PC-3 (cell line): ENCODE data around the gene VRK3. TPM values are rescaled to one million over a fixed set of nuclear protein-coding genes. Genes with fewer than 3 reads are reported as not detected.
"Not testable (repeated sequence)": the region's sequence is repeated elsewhere in the genome, so short reads cannot be mapped to it uniquely, and the experiment has no call there.

ENCODE experiments used
- ATAC-seq: fragments of 200-7000 bp; cut with Tn5 transposase; 2 replicates; pipeline ENCODE4 v1.9.1; 2020; ENCODE audit warnings: mild to moderate bottlenecking, moderate library complexity
- BruUV-seq: library from RNA; stranded (reverse); fragments of 400-500 nt; replicated peaks from 2 replicates; lab custom pipeline; 2021; lab: Mats Ljungman, UMichigan
- CTCF ChIA-PET: fragments of 300-600 bp; sonication (Branson Sonifier 250); formaldehyde crosslinking; loops from one replicate; lab custom pipeline; 2022; ENCODE audit warnings: antibody characterized with exemption; lab: Charles Lee
- POLR2A ChIA-PET: fragments of 300-600 bp; sonication (Branson Sonifier 250); formaldehyde crosslinking; loops from one replicate; lab custom pipeline; 2022; ENCODE audit warnings: antibody characterized with exemption; ENCODE audit not compliant: unreplicated experiment; lab: Charles Lee
- DNase-seq: peaks from one replicate; pipeline ENCODE4 v3.0.0-alpha.2; 2015
- H2AFZ ChIP-seq: fragments of 300-600 bp; sonication (generic); 2 replicates; pipeline ENCODE4 v1.6.0; 2016; ENCODE audit warnings: antibody characterized with exemption, low read length
- H3F3A ChIP-seq: fragments of 300-600 bp; sonication (generic); one replicate; pipeline ENCODE4 v1.6.0; 2017; ENCODE audit warnings: antibody characterized with exemption, low read length, control low read depth, mild to moderate bottlenecking; ENCODE audit not compliant: unreplicated experiment
- H3K27ac ChIP-seq: fragments of 300-600 bp; sonication (generic); 2 replicates; pipeline ENCODE4 v1.5.1; 2016; ENCODE audit warnings: mild to moderate bottlenecking, low read length
- H3K27me3 ChIP-seq: fragments of 300-600 bp; sonication (generic); 2 replicates; pipeline ENCODE4 v1.6.1; 2016; ENCODE audit warnings: low read length, mixed read lengths
- H3K36me3 ChIP-seq: fragments of 300-600 bp; sonication (generic); 2 replicates; pipeline ENCODE4 v1.6.1; 2016; ENCODE audit warnings: low read depth, mixed run types, low read length, mixed read lengths
- H3K4me1 ChIP-seq: fragments of 300-600 bp; sonication (generic); 2 replicates; pipeline ENCODE4 v1.5.1; 2016; ENCODE audit warnings: low read length; ENCODE audit not compliant: insufficient read depth
- H3K4me2 ChIP-seq: fragments of 300-600 bp; sonication (generic); 2 replicates; pipeline ENCODE4 v1.6.0; 2016; ENCODE audit warnings: low read length
- H3K4me3 ChIP-seq: fragments of 300-600 bp; sonication (generic); 2 replicates; pipeline ENCODE4 v1.5.1; 2016; ENCODE audit warnings: mild to moderate bottlenecking, low read length, mixed read lengths
- H3K79me2 ChIP-seq: fragments of 300-600 bp; sonication (generic); 2 replicates; pipeline ENCODE4 v1.6.1; 2017; ENCODE audit warnings: low read length, mixed read lengths
- H3K9ac ChIP-seq: fragments of 300-600 bp; sonication (generic); 2 replicates; pipeline ENCODE4 v1.6.0; 2016; ENCODE audit warnings: mild to moderate bottlenecking, low read length
- H3K9me2 ChIP-seq: fragments of 300-600 bp; sonication (generic); replicated peaks from 2 replicates; pipeline ENCODE4 v1.6.1; 2016; ENCODE audit warnings: mixed run types, low read length, mixed read lengths
- H3K9me3 ChIP-seq: fragments of 300-600 bp; sonication (generic); 2 replicates; pipeline ENCODE4 v1.6.1; 2016; ENCODE audit warnings: low read length, mixed read lengths
- H4K20me1 ChIP-seq: fragments of 300-600 bp; sonication (generic); 2 replicates; pipeline ENCODE4 v1.6.1; 2016; ENCODE audit warnings: low read length, mixed read lengths
- CTCF ChIP-seq: fragments of 300-600 bp; sonication (generic); conservative IDR thresholded peaks from 2 replicates; pipeline ENCODE4 v1.5.1; 2017; ENCODE audit warnings: antibody characterized with exemption, low read depth, mild to moderate bottlenecking, low read length
- EZH2 ChIP-seq: fragments of 300-600 bp; sonication (generic); IDR thresholded peaks from one replicate; pipeline ENCODE4 v1.6.1; 2017; ENCODE audit warnings: antibody characterized with exemption, mild to moderate bottlenecking, low read length; ENCODE audit not compliant: unreplicated experiment
- EZH2phosphoT487 ChIP-seq: fragments of 300-600 bp; sonication (generic); IDR thresholded peaks from 2 replicates; pipeline ENCODE4 v1.6.1; 2018; ENCODE audit warnings: mild to moderate bottlenecking, antibody characterized with exemption, low read length, borderline replicate concordance
- intact Hi-C: fragments of 100-400 bp; cut with micrococcal nuclease; formaldehyde crosslinking; loops from 2 replicates; pipeline ENCODE4 v1.9.0; 2023
- total RNA-seq: library from RNA; depleted of rRNA; stranded (reverse); fragments of >200 nt; gene quantifications from 2 replicates; pipeline ENCODE4 v1.2.3, GENCODE V29; 2014

The VRK3 gene
- total RNA-seq, 1 experiment from 2014 or later = 36.3 TPM

- peaks cover 20% of the 10 kb centered on the region; the same call in 1 of the 2 replicates for H3K27me3 ChIP-seq
- no peaks in the 10 kb centered on the region for H4K20me1 ChIP-seq
- no peaks in the 10 kb centered on the region for H3K9me2 ChIP-seq
- ATAC-seq (no peak), DNase-seq (peak; percentile 63)
- no peaks in the 10 kb centered on the region for H3K4me1 ChIP-seq
- no peak overlapping the region for H3K9ac ChIP-seq
- H3K9me3 ChIP-seq = no peaks in the 10 kb centered on the region
- no peak overlapping the region for H2AFZ ChIP-seq
- no peaks in the 10 kb centered on the region for H3K79me2 ChIP-seq
- no peak overlapping the region for H3K4me3 ChIP-seq
- H3K4me2 ChIP-seq = no peak overlapping the region
- H3F3A ChIP-seq = no peaks in the 10 kb centered on the region
- no peak overlapping the region for H3K27ac ChIP-seq
- TF ChIP-seq EZH2 (no peak), EZH2phosphoT487 (no peak), CTCF (no peak)
- CTCF ChIA-PET = no interaction called here
- intact Hi-C loops = no loop called here
- BruUV-seq = no TSS peak
- no peaks in the 10 kb centered on the region for H3K36me3 ChIP-seq
- POLR2A ChIA-PET = interaction anchor here (0.6 kb wide), 1 partner anchor 383 kb away, joined by 3 read pairs; no protein-coding TSS in a partner anchor
Observed at GRCh38 chr19:49949742-49950589, 75.2 kb downstream of the VRK3 start.

GRCh38 chr19:49946415-49946814 is 78.8 kb downstream of the VRK3 start:
- H3K79me2 ChIP-seq = no peaks in the 10 kb centered on the region
- no peaks in the 10 kb centered on the region for H3K9me2 ChIP-seq
- no peaks in the 10 kb centered on the region for H3K36me3 ChIP-seq
- H3F3A ChIP-seq = no peaks in the 10 kb centered on the region
- intact Hi-C loops = no loop called here
- DNase-seq (no peak), ATAC-seq (no peak)
- H3K27me3 ChIP-seq = no peaks in the 10 kb centered on the region; the same call in 1 of the 2 replicates
- H3K27ac ChIP-seq = no peak overlapping the region
- no peaks in the 10 kb centered on the region for H3K9me3 ChIP-seq
- H3K9ac ChIP-seq = no peak overlapping the region
- no peak overlapping the region for H3K4me2 ChIP-seq
- H3K4me1 ChIP-seq = no peaks in the 10 kb centered on the region
- ChIA-PET CTCF (no interaction called here), POLR2A (no interaction called here)
- no peaks in the 10 kb centered on the region for H4K20me1 ChIP-seq
- H3K4me3 ChIP-seq = no peak overlapping the region
- no peak overlapping the region for H2AFZ ChIP-seq
- no TSS peak for BruUV-seq
- no peak for TF ChIP-seq EZH2phosphoT487
- no peak for TF ChIP-seq EZH2
- TF ChIP-seq CTCF = no peak

- ATAC-seq, BruUV-seq, H3F3A ChIP-seq, H4K20me1 ChIP-seq, H3K9ac ChIP-seq, H3K27me3 ChIP-seq, intact Hi-C loops, CTCF ChIA-PET, H3K79me2 ChIP-seq, POLR2A ChIA-PET, H3K27ac ChIP-seq, H3K4me1 ChIP-seq, H2AFZ ChIP-seq, DNase-seq, H3K36me3 ChIP-seq, H3K4me2 ChIP-seq, H3K4me3 ChIP-seq, H3K9me3 ChIP-seq, H3K9me2 ChIP-seq: not testable (repeated sequence)
Observed at GRCh38 chr19:49944567-49944966, 80.6 kb downstream of the VRK3 start.
